Loucy (cell line): Measurements from ENCODE around the gene DBNDD1.

ENCODE experiments used
- EZH2phosphoT487 ChIP-seq: fragments of 200-600 bp; IDR thresholded peaks from 2 replicates; pipeline ENCODE4 v1.6.1; 2018; ENCODE audit warnings: antibody characterized with exemption, mild to moderate bottlenecking, moderate library complexity, borderline replicate concordance
- TF ChIP-seq, protein P1 (sequence below): fragments of 200-600 bp; sonication (generic); conservative IDR thresholded peaks from 2 replicates; pipeline ENCODE4 v1.5.1; 2014; ENCODE audit warnings: mild to moderate bottlenecking, antibody characterized with exemption, low read length

DNA sequence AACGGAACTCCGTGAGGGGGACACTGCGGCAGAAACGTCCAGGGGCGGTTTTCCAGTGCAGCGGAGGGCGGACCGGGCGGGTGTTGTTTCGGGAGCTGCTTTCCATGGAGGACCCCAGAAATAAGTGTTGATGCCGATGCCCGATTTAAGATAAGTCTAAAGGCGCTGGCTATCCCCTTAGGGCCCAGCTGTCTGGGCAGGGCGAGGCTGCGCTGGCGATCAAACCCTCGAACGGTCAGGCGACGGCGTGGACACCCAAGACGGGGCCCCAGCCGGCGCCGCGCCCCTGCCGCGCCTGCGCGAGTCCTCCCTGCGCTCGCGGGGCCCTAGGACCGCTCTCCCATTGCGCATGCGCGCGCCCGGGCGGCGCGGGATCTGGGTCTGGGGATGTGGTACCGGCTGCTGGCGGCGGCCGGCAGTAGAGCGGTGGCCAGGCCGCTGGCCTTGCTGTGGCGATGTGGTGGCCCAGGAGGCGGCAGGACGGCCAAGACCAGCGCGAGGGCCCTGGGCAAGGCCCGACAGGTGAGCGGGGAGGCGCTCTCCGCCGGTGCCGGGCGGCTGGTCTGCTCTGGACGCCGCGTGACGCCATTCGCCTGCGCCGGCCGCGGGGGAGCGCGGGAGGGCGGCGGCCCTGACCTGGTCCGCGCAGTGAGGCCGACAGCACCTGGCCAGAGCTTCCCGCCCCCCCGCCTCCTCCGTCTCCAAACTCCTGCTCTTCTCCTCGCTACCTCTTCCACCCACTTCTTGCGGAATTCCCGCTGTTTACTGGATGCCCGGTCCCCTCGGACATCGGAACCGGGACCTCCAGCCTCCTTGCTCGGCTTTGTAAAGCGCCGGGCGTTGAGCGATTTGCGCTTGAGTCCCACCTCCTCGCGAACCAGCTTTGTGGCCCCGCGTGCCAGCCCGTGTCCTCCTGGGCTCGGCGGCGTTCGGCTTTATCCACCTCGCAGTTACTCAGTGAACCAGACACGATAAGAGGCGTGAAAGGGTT lies 46.7 kb downstream of the DBNDD1 start:
- TF ChIP-seq, protein P1, sequence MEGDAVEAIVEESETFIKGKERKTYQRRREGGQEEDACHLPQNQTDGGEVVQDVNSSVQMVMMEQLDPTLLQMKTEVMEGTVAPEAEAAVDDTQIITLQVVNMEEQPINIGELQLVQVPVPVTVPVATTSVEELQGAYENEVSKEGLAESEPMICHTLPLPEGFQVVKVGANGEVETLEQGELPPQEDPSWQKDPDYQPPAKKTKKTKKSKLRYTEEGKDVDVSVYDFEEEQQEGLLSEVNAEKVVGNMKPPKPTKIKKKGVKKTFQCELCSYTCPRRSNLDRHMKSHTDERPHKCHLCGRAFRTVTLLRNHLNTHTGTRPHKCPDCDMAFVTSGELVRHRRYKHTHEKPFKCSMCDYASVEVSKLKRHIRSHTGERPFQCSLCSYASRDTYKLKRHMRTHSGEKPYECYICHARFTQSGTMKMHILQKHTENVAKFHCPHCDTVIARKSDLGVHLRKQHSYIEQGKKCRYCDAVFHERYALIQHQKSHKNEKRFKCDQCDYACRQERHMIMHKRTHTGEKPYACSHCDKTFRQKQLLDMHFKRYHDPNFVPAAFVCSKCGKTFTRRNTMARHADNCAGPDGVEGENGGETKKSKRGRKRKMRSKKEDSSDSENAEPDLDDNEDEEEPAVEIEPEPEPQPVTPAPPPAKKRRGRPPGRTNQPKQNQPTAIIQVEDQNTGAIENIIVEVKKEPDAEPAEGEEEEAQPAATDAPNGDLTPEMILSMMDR = no peak
- no peak for TF ChIP-seq EZH2phosphoT487
